Gastrocnemius medialis (tissue), 4 donors: Measurements from ENCODE around the gene MAPK13.

Source experiments
- POLR2A ChIP-seq, 2 donors: fragments of 450-650 bp; IDR thresholded peaks; one replicate each; pipeline ENCODE4 v1.6.1; 2017; ENCODE audit warnings: antibody characterized with exemption in 2 of 2, mild to moderate bottlenecking in 2 of 2, moderate library complexity in 2 of 2
- TF ChIP-seq, protein P1 (sequence below), 5 experiments: fragments of 450-650 bp in 3 of 5; fragments of 200-600 bp in 2 of 5; sonication (generic) in 2 of 5; IDR thresholded peaks in 4 of 5; conservative IDR thresholded peaks in 1 of 5; 1 replicate in 4 of 5; 2 replicates in 1 of 5; pipeline ENCODE4 v1.5.1; 2016 to 2019; ENCODE audit warnings: antibody characterized with exemption in 5 of 5, mild to moderate bottlenecking in 3 of 5, moderate library complexity in 3 of 5

DNA sequence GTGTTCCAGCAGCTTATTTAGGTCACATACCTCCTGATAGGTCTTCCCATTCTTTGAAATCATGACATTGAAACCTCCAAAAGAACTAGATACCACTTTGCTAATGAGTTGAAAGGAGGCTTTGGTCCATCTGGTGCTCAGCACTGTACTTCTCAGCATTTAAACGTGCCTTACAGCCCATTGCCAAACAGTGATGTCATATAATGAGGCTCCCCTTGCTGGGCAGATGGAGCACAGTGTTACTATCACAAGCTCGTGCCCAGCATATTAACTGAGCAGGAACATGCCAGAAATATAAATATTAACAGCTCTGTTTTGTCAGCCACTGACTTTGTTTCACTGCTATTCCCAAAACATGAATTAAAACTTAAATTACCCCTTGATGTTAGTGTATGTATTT is 25.5 kb upstream of the MAPK13 start:
- TF ChIP-seq, protein P1, sequence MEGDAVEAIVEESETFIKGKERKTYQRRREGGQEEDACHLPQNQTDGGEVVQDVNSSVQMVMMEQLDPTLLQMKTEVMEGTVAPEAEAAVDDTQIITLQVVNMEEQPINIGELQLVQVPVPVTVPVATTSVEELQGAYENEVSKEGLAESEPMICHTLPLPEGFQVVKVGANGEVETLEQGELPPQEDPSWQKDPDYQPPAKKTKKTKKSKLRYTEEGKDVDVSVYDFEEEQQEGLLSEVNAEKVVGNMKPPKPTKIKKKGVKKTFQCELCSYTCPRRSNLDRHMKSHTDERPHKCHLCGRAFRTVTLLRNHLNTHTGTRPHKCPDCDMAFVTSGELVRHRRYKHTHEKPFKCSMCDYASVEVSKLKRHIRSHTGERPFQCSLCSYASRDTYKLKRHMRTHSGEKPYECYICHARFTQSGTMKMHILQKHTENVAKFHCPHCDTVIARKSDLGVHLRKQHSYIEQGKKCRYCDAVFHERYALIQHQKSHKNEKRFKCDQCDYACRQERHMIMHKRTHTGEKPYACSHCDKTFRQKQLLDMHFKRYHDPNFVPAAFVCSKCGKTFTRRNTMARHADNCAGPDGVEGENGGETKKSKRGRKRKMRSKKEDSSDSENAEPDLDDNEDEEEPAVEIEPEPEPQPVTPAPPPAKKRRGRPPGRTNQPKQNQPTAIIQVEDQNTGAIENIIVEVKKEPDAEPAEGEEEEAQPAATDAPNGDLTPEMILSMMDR (IDR thresholded peaks at IDR 0.05 in 4 of 5, conservative IDR thresholded peaks at IDR 0.05 in 1 of 5): no peak
- no peak for TF ChIP-seq POLR2A (IDR thresholded peaks at IDR 0.05)
